Erythroblast (primary cell): ENCODE data around the gene ATXN7.

ENCODE experiments used
- GATA1 ChIP-seq: IDR thresholded peaks from 2 replicates; pipeline ENCODE4 v1.6.1; 2011; ENCODE audit warnings: low read depth, mild to moderate bottlenecking, control low read depth, low read length, moderate library complexity
- POLR2A ChIP-seq: IDR thresholded peaks from 2 replicates; pipeline ENCODE4 v1.6.1; 2011; ENCODE audit warnings: mild to moderate bottlenecking, low read length

DNA sequence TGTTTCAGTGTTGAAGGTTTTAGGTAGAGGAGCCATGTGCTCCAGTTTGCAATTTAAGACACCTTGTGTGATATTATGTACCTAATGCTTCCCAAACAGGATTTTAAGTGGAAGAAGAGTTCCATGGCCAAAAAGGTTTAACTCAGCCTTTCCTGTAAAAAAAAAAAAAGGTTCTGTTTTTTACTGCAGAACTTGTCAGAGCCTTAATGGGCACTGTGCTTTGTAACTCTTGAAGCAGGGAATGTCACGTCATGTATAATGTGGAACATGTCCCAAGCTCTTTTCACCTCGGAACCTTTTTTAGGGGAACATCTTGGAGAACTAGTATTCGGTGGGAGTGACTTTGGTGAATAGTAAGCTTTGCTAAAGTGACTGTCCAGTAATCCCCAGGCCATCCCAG, 128.0 kb downstream of the ATXN7 start:
- TF ChIP-seq POLR2A (no peak), GATA1 (no peak)
